ENCODE data around the gene ATP6V1B1.

GRCh38 chr2:70936979-70937811 is 1.5 kb downstream of the ATP6V1B1 start:
- TF ChIP-seq CTCF (conservative IDR thresholded peaks at IDR 0.05) (no peak), EZH2 (IDR thresholded peaks at IDR 0.05; ENCODE audit: low read depth) (no peak)
